Hepatic stellate cell (primary cell): ENCODE results near the gene NPY4R.
"Not testable (repeated sequence)": the region's sequence is repeated elsewhere in the genome, so short reads cannot be mapped to it uniquely, and the experiment has no call there.

Experiments used
- DNase-seq: peaks from one replicate; pipeline ENCODE4 v3.0.0; 2011; ENCODE audit warnings: low spot score

The NPY4R gene

GRCh38 chr10:46455992-46456391 lies 9.8 kb downstream of the NPY4R start:
- DNase-seq = not testable (repeated sequence)

GRCh38 chr10:46451365-46451764 lies 14.4 kb downstream of the NPY4R start:
- DNase-seq = not testable (repeated sequence)

- not testable (repeated sequence) for DNase-seq
These were observed 14.9 kb downstream of the NPY4R start for GRCh38 chr10:46450829-46451228.

- not testable (repeated sequence) for DNase-seq
These were observed 18.3 kb downstream of the NPY4R start for GRCh38 chr10:46447439-46447838.

GRCh38 chr10:46445389-46446122 lies 20.2 kb downstream of the NPY4R start:
- not testable (repeated sequence) for DNase-seq

- DNase-seq = not testable (repeated sequence)
These were observed 22.3 kb downstream of the NPY4R start for GRCh38 chr10:46443422-46443821.

- not testable (repeated sequence) for DNase-seq
These were observed 23.0 kb downstream of the NPY4R start for GRCh38 chr10:46442706-46443275.

GRCh38 chr10:46441837-46442278 lies 23.9 kb downstream of the NPY4R start:
- DNase-seq = not testable (repeated sequence)

- not testable (repeated sequence) for DNase-seq
These were observed 24.8 kb downstream of the NPY4R start for GRCh38 chr10:46440942-46441341.

GRCh38 chr10:46423550-46423949 lies 42.2 kb downstream of the NPY4R start:
- not testable (repeated sequence) for DNase-seq

- DNase-seq = not testable (repeated sequence)
These were observed 46.0 kb downstream of the NPY4R start for GRCh38 chr10:46419570-46420379.

- DNase-seq = not testable (repeated sequence)
These were observed 47.5 kb downstream of the NPY4R start for GRCh38 chr10:46418283-46418682.

GRCh38 chr10:46415291-46415690 lies 50.5 kb downstream of the NPY4R start:
- not testable (repeated sequence) for DNase-seq

- not testable (repeated sequence) for DNase-seq
These were observed 53.1 kb downstream of the NPY4R start for GRCh38 chr10:46412665-46413064.

GRCh38 chr10:46411123-46411522 lies 54.6 kb downstream of the NPY4R start:
- not testable (repeated sequence) for DNase-seq
